ENCODE measurements around the gene CYTH4. TPM values are rescaled to one million over a fixed set of nuclear protein-coding genes. Genes with fewer than 3 reads are reported as not detected.
A peak's percentile ranks its signal among the peaks of the same experiment; 100 is the strongest.

The CYTH4 gene
- total and polyA plus RNA-seq, 2 donors (not counting 3 experiments of a cell fraction or from before 2014, with no cell fraction given): 0.06 TPM; not detected in 1

DNA sequence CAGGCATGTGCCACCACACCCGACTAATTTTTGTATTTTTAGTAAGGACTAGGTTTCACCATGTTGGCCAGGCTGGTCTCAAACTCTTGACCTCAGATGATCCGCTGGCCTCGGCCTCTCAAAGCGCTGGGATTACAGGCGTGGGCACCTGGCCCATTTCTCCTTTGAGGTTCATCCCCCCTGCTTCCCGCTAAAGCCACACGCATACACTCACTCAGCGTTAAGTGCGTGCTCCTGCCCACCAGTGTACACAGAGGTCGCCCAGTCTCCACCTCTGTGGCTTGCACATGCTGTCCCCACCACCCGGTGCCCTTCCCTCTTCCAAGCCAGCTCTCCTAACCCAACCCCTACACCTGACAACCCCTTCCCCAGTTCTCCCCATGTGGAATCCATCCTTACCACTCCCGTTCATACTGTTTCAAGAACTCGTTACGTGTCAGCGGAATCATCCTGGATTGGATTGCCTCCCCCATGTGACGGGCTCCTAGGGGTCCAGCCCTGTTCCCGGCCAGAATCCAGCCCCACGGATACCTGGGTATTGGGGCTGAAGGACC is 15.7 kb upstream of the CYTH4 start:
- dilution Hi-C loops (cut with MboI; ENCODE audit: extremely low pct_ligation_motif_present, low sequenced_read_pairs): no loop called here
- intact Hi-C loops (cut with micrococcal nuclease): loop anchor here (1.0 kb wide), 1 partner anchor 191 kb away; no protein-coding TSS in a partner anchor
- CTCF ChIA-PET: interaction anchor here (1.4 to 1.5 kb wide), 2 partner anchors 33 to 190 kb away, joined by 4 to 6 read pairs; no protein-coding TSS in a partner anchor

More for the DNA sequence above, 15.7 kb upstream of the CYTH4 start:
- Histone ChIP-seq H3K4me2 (ENCODE audit: insufficient read depth, low read length) (peak overlapping the region; percentile 86), H3K9ac (replicated peaks; ENCODE audit: extremely low read depth, insufficient read depth, low read length) (peak overlapping the region; percentile 56), H3K9me1 (replicated peaks; ENCODE audit: control insufficient read depth, extremely low read depth, insufficient read depth, low read length) (no peaks in the 10 kb centered on the region), H2AFZ (ENCODE audit: low read depth, low read length) (peak overlapping the region; percentile 91), H3K27me3 (ENCODE audit: control insufficient read depth in 2 of 2, insufficient read depth in 2 of 2, low read length in 2 of 2) (no peaks in the 10 kb centered on the region), H3K36me3 (ENCODE audit: control insufficient read depth in 2 of 2, extremely low read depth in 1 of 2, insufficient read depth in 2 of 2, low read length in 2 of 2) (no peaks in the 10 kb centered on the region), H3K4me3 (replicated peaks in 1 of 3; ENCODE audit: insufficient read depth in 1 of 3, low read depth in 1 of 3, low read length in 3 of 3) (no peak overlapping the region), H4K20me1 (replicated peaks; ENCODE audit: control insufficient read depth, extremely low read depth, insufficient read depth, low read length) (no peaks in the 10 kb centered on the region), H3K4me1 (ENCODE audit: control insufficient read depth, extremely low read depth, insufficient read depth, low read length) (peaks cover 14% of the 10 kb centered on the region), H3K9me3 (replicated peaks; ENCODE audit: control insufficient read depth, insufficient read depth, low read length) (peaks cover 6% of the 10 kb centered on the region), H3K27ac (ENCODE audit: insufficient read depth, low read depth, low read length) (peak overlapping the region; percentile 42), H3K79me2 (ENCODE audit: control insufficient read depth, insufficient read depth, low read length) (no peaks in the 10 kb centered on the region)
- TF ChIP-seq JUN (IDR thresholded peaks at IDR 0.05; ENCODE audit: borderline replicate concordance, insufficient read depth, insufficient read length, low read depth): no peak
- no peak for TF ChIP-seq FOS (IDR thresholded peaks at IDR 0.05; ENCODE audit: borderline replicate concordance, insufficient read depth, low read length)
- TF ChIP-seq EZH2 (IDR thresholded peaks at IDR 0.05; ENCODE audit: borderline replicate concordance, low read depth, low read length, severe bottlenecking): no peak
- TF ChIP-seq MAX (IDR thresholded peaks at IDR 0.05; ENCODE audit: insufficient read depth, insufficient read length): no peak
- no peak for TF ChIP-seq MYC (IDR thresholded peaks at IDR 0.05; ENCODE audit: low read depth, low read length)
- no peak for TF ChIP-seq GATA2 (IDR thresholded peaks at IDR 0.05; ENCODE audit: insufficient read depth, insufficient read length, low read depth, low read length)
- TF ChIP-seq CTCF (IDR thresholded peaks at IDR 0.05; ENCODE audit: extremely low read depth in 1 of 2, insufficient read depth in 1 of 2, low read depth in 1 of 2, low read length in 2 of 2): no peak
- no peak for TF ChIP-seq POLR2A (IDR thresholded peaks at IDR 0.05; ENCODE audit: low read depth, low read length)
- TF ChIP-seq POLR2AphosphoS5 (IDR thresholded peaks at IDR 0.05; ENCODE audit: insufficient read depth, low read depth, low read length): no peak
- FAIRE-seq (no peak), DNase-seq (ENCODE audit: low read depth, low spot score) (no peak)
- POLR2A ChIA-PET: no interaction called here
- BruUV-seq (replicated peaks): no TSS peak

Data from endothelial cell of umbilical vein (primary cell).